ENCODE measurements around the gene RIPOR2. TPM values are rescaled to one million over a fixed set of nuclear protein-coding genes. Genes with fewer than 3 reads are reported as not detected.

The RIPOR2 gene
- total and polyA plus RNA-seq, 4 donors = 1.1 to 16.1 (median 6.1) TPM

GRCh38 chr6:24845578-24845977, 90.2 kb downstream of the RIPOR2 start:
- Histone ChIP-seq H3K27me3 (ENCODE audit: control insufficient read depth in 1 of 2, insufficient read depth in 2 of 2, low read length in 1 of 2) (no peaks in the 10 kb centered on the region), H3K27ac (ENCODE audit: low read depth in 1 of 2, low read length in 2 of 2) (no peak overlapping the region), H3K36me3 (ENCODE audit: control insufficient read depth in 1 of 2, insufficient read depth in 2 of 2, low read length in 1 of 2) (no peaks in the 10 kb centered on the region), H3K4me1 (ENCODE audit: control insufficient read depth in 1 of 2, insufficient read depth in 2 of 2, low read length in 2 of 2) (no peaks in the 10 kb centered on the region), H3K4me3 (ENCODE audit: low read length in 2 of 2) (no peak overlapping the region), H3K9me3 (ENCODE audit: control insufficient read depth, low read length) (no peaks in the 10 kb centered on the region)
- 91 to 96% methylated on average over 4 of the region's 4 CpGs for WGBS, 2 donors
- DNase-seq (no peak), ATAC-seq (ENCODE audit: low FRiP score) (no peak)
- intact Hi-C loops (cut with DNase I) = no loop called here

GRCh38 chr6:24844903-24845302, 90.9 kb downstream of the RIPOR2 start:
- WGBS, 2 donors = 92 to 97% methylated on average over 6 of the region's 6 CpGs

GRCh38 chr6:24844061-24844460, 91.7 kb downstream of the RIPOR2 start:
- no peak overlapping the region for H3K27ac ChIP-seq (ENCODE audit: low read depth in 1 of 2, low read length in 2 of 2)
- H3K4me3 ChIP-seq (ENCODE audit: low read length in 2 of 2) = no peak overlapping the region
- H3K27me3 ChIP-seq (ENCODE audit: control insufficient read depth in 1 of 2, insufficient read depth in 2 of 2, low read length in 1 of 2) = no peaks in the 10 kb centered on the region
- ATAC-seq (ENCODE audit: low FRiP score) = no peak
- intact Hi-C loops (cut with DNase I) = no loop called here
- H3K36me3 ChIP-seq (ENCODE audit: control insufficient read depth in 1 of 2, insufficient read depth in 2 of 2, low read length in 1 of 2) = no peaks in the 10 kb centered on the region
- H3K9me3 ChIP-seq (ENCODE audit: control insufficient read depth, low read length) = no peaks in the 10 kb centered on the region
- no peak for DNase-seq
- no peaks in the 10 kb centered on the region for H3K4me1 ChIP-seq (ENCODE audit: control insufficient read depth in 1 of 2, insufficient read depth in 2 of 2, low read length in 2 of 2)
- WGBS, 2 donors = 88 to 92% methylated on average over 1 of the region's 1 CpG

More at GRCh38 chr6:24844903-24845302, 90.9 kb downstream of the RIPOR2 start:
- Histone ChIP-seq H3K36me3 (ENCODE audit: control insufficient read depth in 1 of 2, insufficient read depth in 2 of 2, low read length in 1 of 2) (no peaks in the 10 kb centered on the region), H3K4me1 (ENCODE audit: control insufficient read depth in 1 of 2, insufficient read depth in 2 of 2, low read length in 2 of 2) (no peaks in the 10 kb centered on the region), H3K27me3 (ENCODE audit: control insufficient read depth in 1 of 2, insufficient read depth in 2 of 2, low read length in 1 of 2) (no peaks in the 10 kb centered on the region), H3K4me3 (ENCODE audit: low read length in 2 of 2) (no peak overlapping the region), H3K9me3 (ENCODE audit: control insufficient read depth, low read length) (no peaks in the 10 kb centered on the region), H3K27ac (ENCODE audit: low read depth in 1 of 2, low read length in 2 of 2) (no peak overlapping the region)
- no peak for DNase-seq
- intact Hi-C loops (cut with DNase I) = no loop called here
- no peak for ATAC-seq (ENCODE audit: low FRiP score)

- Histone ChIP-seq H3K4me1 (ENCODE audit: control insufficient read depth in 1 of 2, insufficient read depth in 2 of 2, low read length in 2 of 2) (no peaks in the 10 kb centered on the region), H3K4me3 (ENCODE audit: low read length in 2 of 2) (no peak overlapping the region), H3K9me3 (ENCODE audit: control insufficient read depth, low read length) (no peaks in the 10 kb centered on the region), H3K27ac (ENCODE audit: low read depth in 1 of 2, low read length in 2 of 2) (no peak overlapping the region), H3K27me3 (ENCODE audit: control insufficient read depth in 1 of 2, insufficient read depth in 2 of 2, low read length in 1 of 2) (no peaks in the 10 kb centered on the region), H3K36me3 (ENCODE audit: control insufficient read depth in 1 of 2, insufficient read depth in 2 of 2, low read length in 1 of 2) (no peaks in the 10 kb centered on the region)
- 74% methylated on average over 2 of the region's 2 CpGs for WGBS, 2 donors
- DNase-seq (no peak), ATAC-seq (ENCODE audit: low FRiP score) (no peak)
- intact Hi-C loops (cut with DNase I) = no loop called here
These were observed 95.6 kb downstream of the RIPOR2 start for GRCh38 chr6:24840187-24840586.

GRCh38 chr6:24838994-24839393, 96.8 kb downstream of the RIPOR2 start:
- ATAC-seq (ENCODE audit: low FRiP score) (no peak), DNase-seq (no peak)
- WGBS, 2 donors = 90 to 93% methylated on average over 5 of the region's 5 CpGs
- no peak overlapping the region for H3K27ac ChIP-seq (ENCODE audit: low read depth in 1 of 2, low read length in 2 of 2)
- H3K36me3 ChIP-seq (ENCODE audit: control insufficient read depth in 1 of 2, insufficient read depth in 2 of 2, low read length in 1 of 2) = no peaks in the 10 kb centered on the region
- H3K4me1 ChIP-seq (ENCODE audit: control insufficient read depth in 1 of 2, insufficient read depth in 2 of 2, low read length in 2 of 2) = no peaks in the 10 kb centered on the region
- intact Hi-C loops (cut with DNase I) = no loop called here
- H3K9me3 ChIP-seq (ENCODE audit: control insufficient read depth, low read length) = no peaks in the 10 kb centered on the region
- no peak overlapping the region for H3K4me3 ChIP-seq (ENCODE audit: low read length in 2 of 2)
- no peaks in the 10 kb centered on the region for H3K27me3 ChIP-seq (ENCODE audit: control insufficient read depth in 1 of 2, insufficient read depth in 2 of 2, low read length in 1 of 2)

- H3K4me1 ChIP-seq (ENCODE audit: control insufficient read depth in 1 of 2, insufficient read depth in 2 of 2, low read length in 2 of 2) = no peaks in the 10 kb centered on the region
- no peak for ATAC-seq (ENCODE audit: low FRiP score)
- intact Hi-C loops (cut with DNase I) = no loop called here
- H3K27ac ChIP-seq (ENCODE audit: low read depth in 1 of 2, low read length in 2 of 2) = no peak overlapping the region
- 55 to 57% methylated on average over 3 of the region's 3 CpGs for WGBS, 2 donors
- H3K36me3 ChIP-seq (ENCODE audit: control insufficient read depth in 1 of 2, insufficient read depth in 2 of 2, low read length in 1 of 2) = no peaks in the 10 kb centered on the region
- no peak overlapping the region for H3K4me3 ChIP-seq (ENCODE audit: low read length in 2 of 2)
- no peaks in the 10 kb centered on the region for H3K9me3 ChIP-seq (ENCODE audit: control insufficient read depth, low read length)
- H3K27me3 ChIP-seq (ENCODE audit: control insufficient read depth in 1 of 2, insufficient read depth in 2 of 2, low read length in 1 of 2) = no peaks in the 10 kb centered on the region
- no peak for DNase-seq
These were observed 97.7 kb downstream of the RIPOR2 start for GRCh38 chr6:24838081-24838480.

- 42 to 48% methylated on average over 2 of the region's 2 CpGs for WGBS, 2 donors
- ATAC-seq (ENCODE audit: low FRiP score) = no peak
These were observed 99.7 kb downstream of the RIPOR2 start for GRCh38 chr6:24836109-24836508.

GRCh38 chr6:24833711-24834386, 101.9 kb downstream of the RIPOR2 start:
- ATAC-seq (ENCODE audit: low FRiP score) (no peak), DNase-seq (no peak)
- intact Hi-C loops (cut with DNase I) = no loop called here
- Histone ChIP-seq H3K27ac (ENCODE audit: low read depth in 1 of 2, low read length in 2 of 2) (no peak overlapping the region), H3K9me3 (ENCODE audit: control insufficient read depth, low read length) (no peaks in the 10 kb centered on the region), H3K4me3 (ENCODE audit: low read length in 2 of 2) (no peak overlapping the region), H3K4me1 (ENCODE audit: control insufficient read depth in 1 of 2, insufficient read depth in 2 of 2, low read length in 2 of 2) (no peaks in the 10 kb centered on the region), H3K27me3 (ENCODE audit: control insufficient read depth in 1 of 2, insufficient read depth in 2 of 2, low read length in 1 of 2) (no peaks in the 10 kb centered on the region), H3K36me3 (ENCODE audit: control insufficient read depth in 1 of 2, insufficient read depth in 2 of 2, low read length in 1 of 2) (no peaks in the 10 kb centered on the region)
- WGBS, 2 donors = 88 to 94% methylated on average over 4 of the region's 4 CpGs

More at GRCh38 chr6:24836109-24836508, 99.7 kb downstream of the RIPOR2 start:
- Histone ChIP-seq H3K4me1 (ENCODE audit: control insufficient read depth in 1 of 2, insufficient read depth in 2 of 2, low read length in 2 of 2) (no peaks in the 10 kb centered on the region), H3K27ac (ENCODE audit: low read depth in 1 of 2, low read length in 2 of 2) (no peak overlapping the region), H3K9me3 (ENCODE audit: control insufficient read depth, low read length) (no peaks in the 10 kb centered on the region), H3K27me3 (ENCODE audit: control insufficient read depth in 1 of 2, insufficient read depth in 2 of 2, low read length in 1 of 2) (no peaks in the 10 kb centered on the region), H3K36me3 (ENCODE audit: control insufficient read depth in 1 of 2, insufficient read depth in 2 of 2, low read length in 1 of 2) (no peaks in the 10 kb centered on the region), H3K4me3 (ENCODE audit: low read length in 2 of 2) (no peak overlapping the region)
- DNase-seq = no peak
- intact Hi-C loops (cut with DNase I) = no loop called here

GRCh38 chr6:24832794-24833193, 103.0 kb downstream of the RIPOR2 start:
- no peak for DNase-seq
- no peak overlapping the region for H3K27ac ChIP-seq (ENCODE audit: low read depth in 1 of 2, low read length in 2 of 2)
- intact Hi-C loops (cut with DNase I) = no loop called here
- ATAC-seq (ENCODE audit: low FRiP score) = no peak
- 94 to 100% methylated on average over 1 of the region's 1 CpG for WGBS, 2 donors
- no peaks in the 10 kb centered on the region for H3K9me3 ChIP-seq (ENCODE audit: control insufficient read depth, low read length)
- no peaks in the 10 kb centered on the region for H3K4me1 ChIP-seq (ENCODE audit: control insufficient read depth in 1 of 2, insufficient read depth in 2 of 2, low read length in 2 of 2)
- H3K4me3 ChIP-seq (ENCODE audit: low read length in 2 of 2) = no peak overlapping the region
- H3K36me3 ChIP-seq (ENCODE audit: control insufficient read depth in 1 of 2, insufficient read depth in 2 of 2, low read length in 1 of 2) = no peaks in the 10 kb centered on the region
- H3K27me3 ChIP-seq (ENCODE audit: control insufficient read depth in 1 of 2, insufficient read depth in 2 of 2, low read length in 1 of 2) = no peaks in the 10 kb centered on the region

Data from aorta (tissue), 5 donors.